Neuronal stem cell (in vitro differentiated cells): ENCODE results near the gene TMEM63C.

Experiments
- DNase-seq: peaks from one replicate; pipeline ENCODE4 v3.0.0-alpha.2; 2013; ENCODE audit warnings: low spot score
- H2AFZ ChIP-seq: one replicate; pipeline ENCODE4 v1.6.1; 2013; ENCODE audit warnings: mild to moderate bottlenecking, low read length, inconsistent platforms
- H2AK5ac ChIP-seq: 2 replicates; pipeline ENCODE4 v1.6.1; 2013; ENCODE audit warnings: low read depth, mild to moderate bottlenecking, inconsistent platforms, low read length, moderate library complexity, mixed read lengths
- H2BK120ac ChIP-seq: 2 replicates; pipeline ENCODE4 v1.6.1; 2013; ENCODE audit warnings: low read depth, mild to moderate bottlenecking, inconsistent platforms, low read length, moderate library complexity, mixed read lengths
- H2BK12ac ChIP-seq: one replicate; pipeline ENCODE4 v1.6.1; 2013; ENCODE audit warnings: low read length, inconsistent platforms
- H2BK15ac ChIP-seq: 2 replicates; pipeline ENCODE4 v1.6.1; 2013; ENCODE audit warnings: mild to moderate bottlenecking, low read length, inconsistent platforms, mixed read lengths
- H2BK5ac ChIP-seq: one replicate; pipeline ENCODE4 v1.6.1; 2013; ENCODE audit warnings: inconsistent platforms, mild to moderate bottlenecking, low read length, moderate library complexity
- H3K14ac ChIP-seq: one replicate; pipeline ENCODE4 v1.6.1; 2013; ENCODE audit warnings: low read length, inconsistent platforms
- H3K18ac ChIP-seq: 2 replicates; pipeline ENCODE4 v1.6.1; 2013; ENCODE audit warnings: low read length, inconsistent platforms
- H3K23ac ChIP-seq: 2 replicates; pipeline ENCODE4 v1.6.1; 2013; ENCODE audit warnings: low read depth, mild to moderate bottlenecking, mixed read lengths, low read length, inconsistent platforms; ENCODE audit not compliant: poor library complexity
- H3K27ac ChIP-seq: replicated peaks from 3 replicates; pipeline ENCODE4 v1.5.1; 2013; ENCODE audit warnings: low read length, inconsistent platforms
- H3K27me3 ChIP-seq, 3 experiments: 2 replicates each; pipeline ENCODE4 v1.6.1; 2013; ENCODE audit warnings: low read length in 3 of 3, mild to moderate bottlenecking in 2 of 3, inconsistent platforms in 1 of 3, low read depth in 1 of 3, mixed read lengths in 1 of 3, moderate library complexity in 1 of 3; ENCODE audit not compliant: control insufficient read depth in 3 of 3, insufficient read depth in 3 of 3
- H3K36me3 ChIP-seq, 2 donors: replicated peaks in 1 of 2; 2 replicates each; pipeline ENCODE4 v1.6.1; 2013; ENCODE audit warnings: low read length in 2 of 2; ENCODE audit not compliant: control insufficient read depth in 2 of 2, insufficient read depth in 2 of 2
- H3K4ac ChIP-seq: 2 replicates; pipeline ENCODE4 v1.6.1; 2013; ENCODE audit warnings: inconsistent platforms, mild to moderate bottlenecking, low read length, moderate library complexity
- H3K4me1 ChIP-seq, 2 donors: 1 replicate in 1 of 2; 2 replicates in 1 of 2; pipeline ENCODE4 v1.6.1; 2013; ENCODE audit warnings: low read length in 2 of 2, low read depth in 1 of 2; ENCODE audit not compliant: control insufficient read depth in 2 of 2, insufficient read depth in 1 of 2
- H3K4me2 ChIP-seq: one replicate; pipeline ENCODE4 v1.6.1; 2013; ENCODE audit warnings: mild to moderate bottlenecking, low read length, inconsistent platforms; ENCODE audit not compliant: insufficient read depth, poor library complexity, severe bottlenecking
- H3K4me3 ChIP-seq, 2 donors: 2 replicates each; pipeline ENCODE4 v1.5.1; 2013; ENCODE audit warnings: low read length in 2 of 2, mild to moderate bottlenecking in 2 of 2, inconsistent platforms in 1 of 2, moderate library complexity in 1 of 2
- H3K79me1 ChIP-seq: one replicate; pipeline ENCODE4 v1.6.1; 2013; ENCODE audit warnings: low read depth, mild to moderate bottlenecking, inconsistent platforms, low read length, moderate library complexity
- H3K9ac ChIP-seq: one replicate; pipeline ENCODE4 v1.6.1; 2013; ENCODE audit warnings: mild to moderate bottlenecking, low read depth, low read length, inconsistent platforms; ENCODE audit not compliant: poor library complexity
- H3K9me3 ChIP-seq, 2 donors: replicated peaks in 1 of 2; 2 replicates each; pipeline versions ENCODE3 to v1.6.1; 2013; ENCODE audit warnings: low read length in 2 of 2, mild to moderate bottlenecking in 2 of 2, inconsistent platforms in 1 of 2, low read depth in 1 of 2, mixed read lengths in 1 of 2, moderate library complexity in 1 of 2; ENCODE audit not compliant: control insufficient read depth in 2 of 2, insufficient read depth in 1 of 2
- H4K8ac ChIP-seq: one replicate; pipeline ENCODE4 v1.6.1; 2013; ENCODE audit warnings: low read depth, mild to moderate bottlenecking, inconsistent platforms, low read length, moderate library complexity
- H4K91ac ChIP-seq: one replicate; pipeline ENCODE4 v1.6.1; 2013; ENCODE audit warnings: low read length, low read depth, mild to moderate bottlenecking, inconsistent platforms; ENCODE audit not compliant: poor library complexity
- WGBS, 2 donors: extraction: QIAGEN DNeasy Blood & Tissue Kit; methylation state at CpG; one replicate each; pipeline ENCODE4 v1.1.7; 2013; ENCODE audit warnings: missing lambda C conversion rate in 2 of 2, mixed read lengths in 1 of 2; ENCODE audit not compliant: insufficient read length in 2 of 2, insufficient replicate concordance in 1 of 2; ENCODE audit errors: extremely low coverage in 2 of 2; 5-methylcytosine and 5-hydroxymethylcytosine counted together

The TMEM63C gene

GRCh38 chr14:77198561-77198960 is 17.0 kb downstream of the TMEM63C start:
- Histone ChIP-seq H2BK12ac (no peak overlapping the region), H3K27me3 (peaks cover 0 to 33% (median 0%) of the 10 kb centered on the region in 3 experiments), H3K9me3 (no peaks in the 10 kb centered on the region), H3K79me1 (no peaks in the 10 kb centered on the region), H3K4me2 (no peak overlapping the region), H2BK15ac (no peak overlapping the region), H3K4me1 (peaks cover 2 to 3% of the 10 kb centered on the region in 2 donors), H3K4me3 (no peak overlapping the region), H3K14ac (no peak overlapping the region), H2AFZ (no peak overlapping the region), H3K23ac (no peak overlapping the region), H2BK120ac (no peak overlapping the region), H4K91ac (no peak overlapping the region), H2AK5ac (no peak overlapping the region), H3K4ac (no peak overlapping the region), H3K27ac (no peak overlapping the region), H4K8ac (no peak overlapping the region), H3K18ac (no peak overlapping the region), H3K9ac (no peak overlapping the region), H3K36me3 (no peaks in the 10 kb centered on the region), H2BK5ac (no peak overlapping the region)
- no CpG with 5 or more reads among the region's 6 CpGs for WGBS, 2 donors
- no peak for DNase-seq

- no peak for DNase-seq
- Histone ChIP-seq H3K4me2 (no peak overlapping the region), H3K79me1 (no peaks in the 10 kb centered on the region), H3K36me3 (no peaks in the 10 kb centered on the region), H2AK5ac (no peak overlapping the region), H3K9me3 (no peaks in the 10 kb centered on the region), H3K4me1 (peaks cover 2 to 10% of the 10 kb centered on the region in 2 donors), H2BK15ac (no peak overlapping the region), H3K27ac (no peak overlapping the region), H2BK120ac (no peak overlapping the region), H3K23ac (peak overlapping the region; percentile 6), H2AFZ (no peak overlapping the region), H3K9ac (no peak overlapping the region), H2BK12ac (no peak overlapping the region), H3K4ac (no peak overlapping the region), H3K4me3 (no peak overlapping the region), H4K8ac (no peak overlapping the region), H2BK5ac (no peak overlapping the region), H3K27me3 (peaks cover 0 to 33% (median 0%) of the 10 kb centered on the region in 3 experiments), H3K18ac (no peak overlapping the region), H4K91ac (no peak overlapping the region), H3K14ac (no peak overlapping the region)
- no CpG with 5 or more reads among the region's 12 CpGs for WGBS, 2 donors
Measured at GRCh38 chr14:77199590-77199989, 18.0 kb downstream of the TMEM63C start.

GRCh38 chr14:77200406-77200985 is 18.9 kb downstream of the TMEM63C start:
- Histone ChIP-seq H3K79me1 (no peaks in the 10 kb centered on the region), H4K8ac (no peak overlapping the region)

GRCh38 chr14:77201696-77202095 is 20.1 kb downstream of the TMEM63C start:
- Histone ChIP-seq H2BK5ac (no peak overlapping the region), H4K91ac (no peak overlapping the region), H2BK15ac (no peak overlapping the region), H3K27ac (no peak overlapping the region), H3K23ac (no peak overlapping the region), H3K4me2 (no peak overlapping the region), H2BK12ac (no peak overlapping the region), H3K79me1 (no peaks in the 10 kb centered on the region), H3K27me3 (peaks cover 0 to 20% (median 0%) of the 10 kb centered on the region in 3 experiments), H3K36me3 (no peaks in the 10 kb centered on the region), H3K9me3 (no peaks in the 10 kb centered on the region), H2AFZ (no peak overlapping the region), H3K4me3 (no peak overlapping the region), H2AK5ac (no peak overlapping the region), H3K4me1 (peaks cover 2 to 10% of the 10 kb centered on the region in 2 donors), H3K14ac (no peak overlapping the region), H3K9ac (no peak overlapping the region), H2BK120ac (no peak overlapping the region), H3K18ac (peak overlapping the region; percentile 57), H4K8ac (no peak overlapping the region), H3K4ac (no peak overlapping the region)
- WGBS, 2 donors: no CpG with 5 or more reads among the region's 4 CpGs
- DNase-seq: no peak

More at GRCh38 chr14:77200406-77200985, 18.9 kb downstream of the TMEM63C start:
- Histone ChIP-seq H2BK15ac (no peak overlapping the region), H3K36me3 (no peaks in the 10 kb centered on the region), H3K9ac (no peak overlapping the region), H2AFZ (no peak overlapping the region), H3K27me3 (peaks cover 0 to 32% (median 0%) of the 10 kb centered on the region in 3 experiments), H3K27ac (no peak overlapping the region), H3K14ac (no peak overlapping the region), H4K91ac (no peak overlapping the region), H2BK5ac (no peak overlapping the region), H2BK12ac (no peak overlapping the region), H3K4ac (no peak overlapping the region), H3K23ac (no peak overlapping the region), H3K4me1 (peaks cover 2 to 10% of the 10 kb centered on the region in 2 donors), H2BK120ac (no peak overlapping the region), H3K18ac (no peak overlapping the region), H3K4me3 (no peak overlapping the region), H3K4me2 (no peak overlapping the region), H3K9me3 (no peaks in the 10 kb centered on the region), H2AK5ac (peak overlapping the region; percentile 42)
- no CpG with 5 or more reads among the region's 7 CpGs for WGBS, 2 donors
- DNase-seq: no peak
